HEK293T (cell line): Measurements from ENCODE around the gene HOXB6.

Experiments
- SUZ12 ChIP-seq: fragments of 450-650 bp; IDR thresholded peaks from 2 replicates; pipeline ENCODE4 v1.6.1; 2016; ENCODE audit warnings: mild to moderate bottlenecking
- TF ChIP-seq, protein P1 (sequence below): fragments of 450-650 bp; IDR thresholded peaks from 2 replicates; pipeline ENCODE4 v1.6.1; 2016

DNA sequence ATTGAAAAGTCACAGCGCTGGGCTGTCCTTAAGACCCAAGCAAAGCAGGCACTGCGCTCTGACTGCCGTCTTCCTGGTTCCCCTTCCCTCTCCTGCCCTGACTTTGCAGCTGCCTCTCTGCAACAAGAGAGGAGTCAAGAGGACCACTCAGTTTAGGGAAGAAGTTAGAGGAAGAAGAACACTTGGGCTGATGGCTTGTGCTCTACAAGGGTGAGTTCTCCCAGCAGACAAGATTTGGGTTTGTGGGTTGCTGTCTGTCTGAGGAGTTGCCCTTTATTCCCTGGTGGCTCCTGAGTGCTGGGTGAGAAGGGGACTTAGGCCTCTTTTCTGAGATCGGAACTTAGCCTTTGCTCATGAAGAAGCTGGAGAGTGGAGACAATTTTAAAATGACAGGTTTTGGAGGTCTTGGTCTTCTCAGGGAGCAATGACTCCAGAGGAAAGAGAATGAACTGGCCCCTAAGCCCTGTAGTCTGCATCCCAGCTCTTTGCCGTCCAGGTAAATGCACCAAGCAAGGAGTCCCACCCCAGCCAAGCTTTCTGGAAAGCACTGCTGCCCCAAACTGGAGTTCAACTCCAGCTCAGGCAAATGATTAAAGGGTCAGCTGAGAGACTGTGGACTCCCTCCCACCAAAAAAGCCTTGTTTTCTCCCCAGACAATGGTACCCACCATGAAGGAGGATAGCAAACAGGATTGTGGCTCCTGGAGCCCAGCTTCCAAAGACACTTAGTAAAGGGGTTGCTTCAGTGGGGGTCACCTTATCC lies 24.0 kb upstream of the HOXB6 start:
- no peak for TF ChIP-seq SUZ12
- TF ChIP-seq, protein P1, sequence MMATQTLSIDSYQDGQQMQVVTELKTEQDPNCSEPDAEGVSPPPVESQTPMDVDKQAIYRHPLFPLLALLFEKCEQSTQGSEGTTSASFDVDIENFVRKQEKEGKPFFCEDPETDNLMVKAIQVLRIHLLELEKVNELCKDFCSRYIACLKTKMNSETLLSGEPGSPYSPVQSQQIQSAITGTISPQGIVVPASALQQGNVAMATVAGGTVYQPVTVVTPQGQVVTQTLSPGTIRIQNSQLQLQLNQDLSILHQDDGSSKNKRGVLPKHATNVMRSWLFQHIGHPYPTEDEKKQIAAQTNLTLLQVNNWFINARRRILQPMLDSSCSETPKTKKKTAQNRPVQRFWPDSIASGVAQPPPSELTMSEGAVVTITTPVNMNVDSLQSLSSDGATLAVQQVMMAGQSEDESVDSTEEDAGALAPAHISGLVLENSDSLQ, result no peak
